Measurements from ENCODE around the gene COL4A2. TPM values are rescaled to one million over a fixed set of nuclear protein-coding genes. Genes with fewer than 3 reads are reported as not detected.
A peak's percentile ranks its signal among the peaks of the same experiment; 100 is the strongest.

COL4A2 gene
- total and polyA plus RNA-seq, 2 experiments from 2014 or later: 146 to 455 TPM

DNA sequence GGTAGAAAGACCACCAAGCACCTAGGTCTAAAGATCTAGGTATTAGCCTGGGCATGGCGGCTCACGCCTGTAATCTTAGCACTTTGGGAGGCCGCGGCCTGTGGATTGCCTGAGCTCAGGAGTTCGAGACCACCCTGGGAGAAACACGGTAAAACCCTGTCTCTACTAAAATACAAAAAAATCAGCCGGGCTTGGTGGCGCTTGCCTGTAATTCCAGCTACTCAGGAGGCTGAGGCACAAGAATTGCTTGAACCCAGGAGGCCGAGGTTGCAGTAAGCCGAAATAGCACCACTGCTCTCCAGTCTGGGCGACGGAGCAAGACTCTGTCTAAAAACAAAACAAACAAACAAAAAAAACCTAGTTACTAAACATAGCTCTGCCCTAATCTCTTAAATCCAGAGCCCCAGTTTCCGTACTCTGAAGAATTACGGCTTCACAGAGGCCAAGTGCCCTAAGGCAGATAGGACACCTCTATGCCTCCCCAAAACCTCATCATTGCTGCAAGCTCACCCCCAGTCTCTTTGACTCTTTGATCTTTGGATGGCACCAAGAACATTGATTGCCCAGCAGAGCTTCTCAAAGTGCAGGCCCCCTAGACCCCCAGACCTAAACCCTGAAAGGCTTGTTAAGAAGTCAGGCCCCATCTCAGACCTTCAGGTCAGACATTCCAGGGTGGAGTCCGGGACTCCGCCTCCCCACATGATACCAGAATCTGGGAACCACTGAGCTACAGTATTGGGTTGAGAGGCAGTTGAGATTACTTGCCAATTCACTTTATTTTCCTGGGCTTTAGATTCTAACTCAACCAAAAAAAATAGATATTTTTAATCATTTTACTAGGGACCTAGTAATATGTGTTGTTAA lies 2.8 kb downstream of the COL4A2 start:
- no peak for DNase-seq
- 93% methylated on average over 16 of the region's 16 CpGs for WGBS, 2 experiments (ENCODE audit: low coverage in 1 of 2, low lambda C conversion rate in 2 of 2, missing lambda C conversion rate in 2 of 2)
- Histone ChIP-seq H3K27ac (no peak overlapping the region), H3K9me2 (ENCODE audit: insufficient read depth) (no peaks in the 10 kb centered on the region), H3K36me3 (ENCODE audit: low read depth) (peaks cover 4% of the 10 kb centered on the region; the same call in 1 of the 2 replicates), H3F3A (ENCODE audit: insufficient read depth) (peaks cover 19% of the 10 kb centered on the region; the same call in 1 of the 2 replicates), H3K9ac (no peak overlapping the region), H3K4me1 (ENCODE audit: insufficient read depth) (peaks cover 33% of the 10 kb centered on the region), H3K4me3 (no peak overlapping the region), H3K4me2 (ENCODE audit: unreplicated experiment) (no peak overlapping the region), H3K79me2 (ENCODE audit: insufficient read depth) (peaks cover 73% of the 10 kb centered on the region), H4K20me1 (ENCODE audit: insufficient read depth) (no peaks in the 10 kb centered on the region), H3K9me3 (ENCODE audit: low read depth) (no peaks in the 10 kb centered on the region), H3K27me3 (replicated peaks; ENCODE audit: insufficient read depth) (no peaks in the 10 kb centered on the region), H2AFZ (no peak overlapping the region)
- TF ChIP-seq EZH2 (IDR thresholded peaks at IDR 0.05; ENCODE audit: insufficient read depth, poor library complexity, severe bottlenecking): no peak
- TF ChIP-seq EZH2phosphoT487 (IDR thresholded peaks at IDR 0.05; ENCODE audit: insufficient read depth, low read depth): no peak
- in situ Hi-C loops (cut with MboI): no loop called here

DNA sequence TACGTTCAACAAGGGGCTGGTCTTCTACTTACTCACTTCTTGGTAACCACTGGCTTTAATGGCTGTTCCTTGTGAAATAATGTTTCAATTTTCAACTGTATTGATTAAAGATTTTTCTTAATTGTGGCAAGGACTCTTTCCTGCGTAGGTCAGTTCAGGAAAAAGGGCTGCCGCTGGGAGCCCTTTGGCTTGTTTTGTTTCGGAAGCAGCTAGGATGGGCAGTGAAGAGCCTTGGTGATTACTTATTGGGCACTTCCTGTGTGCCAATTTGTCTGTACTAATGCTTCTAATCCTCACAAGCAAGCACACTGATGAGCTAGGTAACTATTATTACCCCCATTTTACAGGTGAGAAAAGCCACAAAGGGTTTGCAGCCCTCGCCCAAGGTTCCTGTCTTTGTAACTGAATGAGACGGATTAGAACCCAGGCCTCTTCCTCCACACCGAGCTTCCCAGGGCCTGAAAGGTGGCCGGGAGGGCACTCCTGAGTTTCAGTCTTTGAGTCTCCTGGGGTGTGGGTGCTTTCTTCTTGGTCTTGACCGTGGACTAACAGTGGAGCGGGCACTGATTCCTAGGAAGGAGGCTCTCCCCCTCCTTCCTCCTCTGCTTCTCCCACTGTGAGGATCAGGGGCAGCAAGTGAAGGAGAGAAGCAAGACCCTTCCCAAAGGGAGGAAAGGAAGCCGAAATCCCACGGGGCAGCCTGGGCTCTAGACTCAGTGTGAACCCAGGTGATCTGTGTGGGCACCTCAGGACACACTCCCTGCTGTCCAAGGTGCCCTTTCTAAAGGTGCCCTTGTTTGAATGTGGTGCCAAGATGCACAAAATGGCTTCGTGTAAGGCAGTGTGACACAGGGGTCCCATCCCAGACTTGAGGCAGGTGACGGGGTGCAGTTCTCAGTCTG lies 3.7 kb downstream of the COL4A2 start:
- no peak for DNase-seq
- Histone ChIP-seq H3K4me3 (no peak overlapping the region), H3K27ac (no peak overlapping the region), H4K20me1 (ENCODE audit: insufficient read depth) (no peaks in the 10 kb centered on the region), H3K27me3 (replicated peaks; ENCODE audit: insufficient read depth) (no peaks in the 10 kb centered on the region), H3K36me3 (ENCODE audit: low read depth) (peaks cover 4% of the 10 kb centered on the region; the same call in 1 of the 2 replicates), H3F3A (ENCODE audit: insufficient read depth) (peaks cover 14% of the 10 kb centered on the region; the same call in 1 of the 2 replicates), H2AFZ (no peak overlapping the region), H3K9me2 (ENCODE audit: insufficient read depth) (no peaks in the 10 kb centered on the region), H3K4me1 (ENCODE audit: insufficient read depth) (peaks cover 26% of the 10 kb centered on the region), H3K9ac (no peak overlapping the region), H3K79me2 (ENCODE audit: insufficient read depth) (peaks cover 67% of the 10 kb centered on the region), H3K9me3 (ENCODE audit: low read depth) (no peaks in the 10 kb centered on the region), H3K4me2 (ENCODE audit: unreplicated experiment) (no peak overlapping the region)
- in situ Hi-C loops (cut with MboI): no loop called here
- no peak for TF ChIP-seq EZH2 (IDR thresholded peaks at IDR 0.05; ENCODE audit: insufficient read depth, poor library complexity, severe bottlenecking)
- TF ChIP-seq EZH2phosphoT487 (IDR thresholded peaks at IDR 0.05; ENCODE audit: insufficient read depth, low read depth): no peak
- WGBS, 2 experiments (ENCODE audit: low coverage in 1 of 2, low lambda C conversion rate in 2 of 2, missing lambda C conversion rate in 2 of 2): 79 to 82% methylated on average over 14 of the region's 14 CpGs

- H3K79me2 ChIP-seq (ENCODE audit: insufficient read depth): peaks cover 64% of the 10 kb centered on the region
- peaks cover 13% of the 10 kb centered on the region; the same call in 1 of the 2 replicates for H3F3A ChIP-seq (ENCODE audit: insufficient read depth)
- in situ Hi-C loops (cut with MboI): no loop called here
- H3K36me3 ChIP-seq (ENCODE audit: low read depth): peaks cover 4% of the 10 kb centered on the region; the same call in 1 of the 2 replicates
- H3K9me2 ChIP-seq (ENCODE audit: insufficient read depth): no peaks in the 10 kb centered on the region
- WGBS, 2 experiments (ENCODE audit: low coverage in 1 of 2, low lambda C conversion rate in 2 of 2, missing lambda C conversion rate in 2 of 2): 91 to 92% methylated on average over 28 to 30 of the region's 30 CpGs
- H3K9me3 ChIP-seq (ENCODE audit: low read depth): no peaks in the 10 kb centered on the region
- H3K4me2 ChIP-seq (ENCODE audit: unreplicated experiment): peak overlapping the region; percentile 33
- no peaks in the 10 kb centered on the region for H3K27me3 ChIP-seq (replicated peaks; ENCODE audit: insufficient read depth)
- no peak overlapping the region for H2AFZ ChIP-seq
- no peak overlapping the region for H3K4me3 ChIP-seq
- H3K9ac ChIP-seq: peak overlapping the region; percentile 4; the same call in 1 of the 2 replicates
- no peak for TF ChIP-seq EZH2phosphoT487 (IDR thresholded peaks at IDR 0.05; ENCODE audit: insufficient read depth, low read depth)
- no peak for TF ChIP-seq EZH2 (IDR thresholded peaks at IDR 0.05; ENCODE audit: insufficient read depth, poor library complexity, severe bottlenecking)
- H3K27ac ChIP-seq: peak overlapping the region; percentile 60
- H4K20me1 ChIP-seq (ENCODE audit: insufficient read depth): no peaks in the 10 kb centered on the region
- DNase-seq: no peak
- peaks cover 25% of the 10 kb centered on the region for H3K4me1 ChIP-seq (ENCODE audit: insufficient read depth)
Measured at GRCh38 chr13:110311443-110312338, 4.6 kb downstream of the COL4A2 start.
